Tibial artery (tissue), 4 donors: ENCODE measurements around the gene CDK5RAP2.

Experiments used
- DNase-seq, 2 donors: peaks; one replicate each; pipeline ENCODE4 v3.0.0-alpha.2; 2019
- H3K27ac ChIP-seq, 2 donors: fragments of 200-600 bp; sonication (generic) in 1 of 2; 1 replicate in 1 of 2; 2 replicates in 1 of 2; pipeline ENCODE4 v1.5.1; 2018 to 2019; ENCODE audit warnings: mild to moderate bottlenecking in 1 of 2
- H3K27me3 ChIP-seq, 2 donors: fragments of 200-600 bp; sonication (generic) in 1 of 2; one replicate each; pipeline versions ENCODE4 v1.5.1 to v1.6.0; 2016 to 2019
- H3K36me3 ChIP-seq, 3 donors: fragments of 200-600 bp; sonication (generic) in 2 of 3; one replicate each; pipeline ENCODE4 v1.5.1; 2016 to 2019; ENCODE audit warnings: mild to moderate bottlenecking in 2 of 3
- H3K4me1 ChIP-seq, 4 donors: fragments of 200-600 bp; sonication (generic) in 2 of 4; 1 replicate in 3 of 4; 2 replicates in 1 of 4; pipeline ENCODE4 v1.5.1; 2016 to 2019
- H3K4me3 ChIP-seq, 2 donors: fragments of 200-600 bp; sonication (generic) in 1 of 2; 1 replicate in 1 of 2; 2 replicates in 1 of 2; pipeline ENCODE4 v1.5.1; 2018 to 2019; ENCODE audit warnings: mild to moderate bottlenecking in 2 of 2
- H3K9me3 ChIP-seq, 3 donors: fragments of 200-600 bp; sonication (generic) in 1 of 3; one replicate each; pipeline ENCODE4 v1.5.1; 2016 to 2019
- intact Hi-C: fragments of 100-400 bp; cut with DNase I; formaldehyde crosslinking; loops from one replicate; pipeline ENCODE4 v1.15.0; 2023; ENCODE audit warnings: low total_unique reads
- TF ChIP-seq, protein P1 (sequence below), 2 experiments: fragments of 200-600 bp in 1 of 2; fragments of 450-650 bp in 1 of 2; IDR thresholded peaks; one replicate each; pipeline ENCODE4 v1.5.1; 2017 to 2019; ENCODE audit warnings: antibody characterized with exemption in 2 of 2, mild to moderate bottlenecking in 1 of 2, moderate library complexity in 1 of 2

CDK5RAP2 gene

DNA sequence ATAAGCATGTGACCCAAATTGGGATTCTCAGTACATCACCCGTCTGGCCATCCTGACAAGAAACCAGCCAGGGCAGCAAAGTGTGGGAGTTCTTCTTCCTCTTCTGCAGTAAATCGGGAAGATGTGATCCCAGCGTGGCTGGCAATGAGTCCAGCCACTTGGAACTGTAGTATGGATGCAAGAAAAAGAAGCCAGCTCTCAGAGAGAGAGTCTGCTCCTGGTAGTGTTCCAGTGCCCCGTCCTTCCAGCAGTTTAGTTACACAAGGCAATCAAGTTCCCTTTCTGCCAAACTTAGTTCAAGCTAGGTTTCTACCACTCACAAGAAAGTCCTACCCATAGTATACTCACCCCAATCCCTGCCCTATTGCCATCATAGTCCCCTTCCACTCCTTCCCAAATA lies 65.6 kb downstream of the CDK5RAP2 start:
- peaks cover 53 to 87% (median 59%) of the 10 kb centered on the region in 3 donors for H3K36me3 ChIP-seq
- TF ChIP-seq, protein P1, sequence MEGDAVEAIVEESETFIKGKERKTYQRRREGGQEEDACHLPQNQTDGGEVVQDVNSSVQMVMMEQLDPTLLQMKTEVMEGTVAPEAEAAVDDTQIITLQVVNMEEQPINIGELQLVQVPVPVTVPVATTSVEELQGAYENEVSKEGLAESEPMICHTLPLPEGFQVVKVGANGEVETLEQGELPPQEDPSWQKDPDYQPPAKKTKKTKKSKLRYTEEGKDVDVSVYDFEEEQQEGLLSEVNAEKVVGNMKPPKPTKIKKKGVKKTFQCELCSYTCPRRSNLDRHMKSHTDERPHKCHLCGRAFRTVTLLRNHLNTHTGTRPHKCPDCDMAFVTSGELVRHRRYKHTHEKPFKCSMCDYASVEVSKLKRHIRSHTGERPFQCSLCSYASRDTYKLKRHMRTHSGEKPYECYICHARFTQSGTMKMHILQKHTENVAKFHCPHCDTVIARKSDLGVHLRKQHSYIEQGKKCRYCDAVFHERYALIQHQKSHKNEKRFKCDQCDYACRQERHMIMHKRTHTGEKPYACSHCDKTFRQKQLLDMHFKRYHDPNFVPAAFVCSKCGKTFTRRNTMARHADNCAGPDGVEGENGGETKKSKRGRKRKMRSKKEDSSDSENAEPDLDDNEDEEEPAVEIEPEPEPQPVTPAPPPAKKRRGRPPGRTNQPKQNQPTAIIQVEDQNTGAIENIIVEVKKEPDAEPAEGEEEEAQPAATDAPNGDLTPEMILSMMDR (IDR thresholded peaks at IDR 0.05), result no peak
- intact Hi-C loops, result no loop called here
- H3K4me1 ChIP-seq, result no peaks in the 10 kb centered on the region
- no peaks in the 10 kb centered on the region for H3K27me3 ChIP-seq
- no peak overlapping the region for H3K4me3 ChIP-seq
- peaks cover 0 to 11% (median 0%) of the 10 kb centered on the region in 3 donors for H3K9me3 ChIP-seq
- DNase-seq, result no peak
- no peak overlapping the region for H3K27ac ChIP-seq

DNA sequence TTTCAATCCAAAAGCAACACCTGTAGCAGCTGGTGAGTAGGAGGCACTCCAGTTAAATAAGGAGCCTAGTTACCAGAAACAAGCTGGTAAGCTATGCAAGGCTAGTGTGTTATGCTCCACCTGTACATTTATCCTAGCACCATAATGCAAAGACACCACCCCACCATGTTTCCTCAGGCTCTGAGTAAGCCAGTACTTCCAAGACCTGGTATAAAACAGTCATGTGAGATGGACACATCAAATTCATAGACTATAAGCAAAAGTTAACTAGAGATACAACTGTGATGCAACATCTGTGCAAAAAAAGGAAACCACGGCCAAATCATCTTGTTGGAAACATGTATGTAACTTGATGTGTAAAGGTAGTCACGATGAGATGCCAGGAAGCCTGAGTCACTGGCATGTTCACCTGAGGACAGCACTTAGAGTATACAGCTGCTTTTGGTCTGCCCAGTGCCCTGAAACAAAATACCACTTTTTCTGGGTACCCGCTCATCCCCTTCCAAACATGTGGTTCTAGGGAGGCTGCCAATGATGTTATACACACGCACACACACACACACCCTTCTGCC lies 66.1 kb downstream of the CDK5RAP2 start:
- peaks cover 53 to 92% (median 59%) of the 10 kb centered on the region in 3 donors for H3K36me3 ChIP-seq
- TF ChIP-seq, protein P1 (IDR thresholded peaks at IDR 0.05), result no peak
- no peak for DNase-seq
- no peaks in the 10 kb centered on the region for H3K27me3 ChIP-seq
- H3K4me3 ChIP-seq, result no peak overlapping the region
- intact Hi-C loops, result no loop called here
- H3K4me1 ChIP-seq, result no peaks in the 10 kb centered on the region
- peaks cover 0 to 11% (median 0%) of the 10 kb centered on the region in 3 donors for H3K9me3 ChIP-seq
- H3K27ac ChIP-seq, result no peak overlapping the region

DNA sequence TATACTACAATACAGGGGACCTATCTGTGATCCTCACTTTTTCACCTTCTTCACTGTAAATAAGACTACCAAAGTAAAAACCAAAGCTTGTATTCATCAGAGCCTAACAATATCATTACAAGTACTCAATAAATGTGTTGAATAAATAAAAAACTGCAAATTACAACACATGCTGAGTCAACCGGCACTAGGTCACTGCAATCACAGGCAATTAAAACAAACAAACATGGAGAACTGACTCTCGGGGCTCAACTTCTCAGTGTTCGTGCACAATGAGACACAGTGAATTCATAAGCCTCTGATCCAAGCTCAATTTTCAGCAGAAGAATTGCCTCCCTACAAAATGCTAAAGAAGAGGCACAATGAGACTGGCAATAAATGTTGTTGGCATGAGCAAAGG lies 69.2 kb downstream of the CDK5RAP2 start:
- peaks cover 0 to 11% (median 0%) of the 10 kb centered on the region in 3 donors for H3K9me3 ChIP-seq
- H3K4me3 ChIP-seq, result no peak overlapping the region
- peaks cover 66 to 90% (median 67%) of the 10 kb centered on the region in 3 donors for H3K36me3 ChIP-seq
- H3K27me3 ChIP-seq, result no peaks in the 10 kb centered on the region
- TF ChIP-seq, protein P1 (IDR thresholded peaks at IDR 0.05), result no peak
- intact Hi-C loops, result no loop called here
- DNase-seq, result no peak
- H3K27ac ChIP-seq, result no peak overlapping the region
- no peaks in the 10 kb centered on the region for H3K4me1 ChIP-seq

DNA sequence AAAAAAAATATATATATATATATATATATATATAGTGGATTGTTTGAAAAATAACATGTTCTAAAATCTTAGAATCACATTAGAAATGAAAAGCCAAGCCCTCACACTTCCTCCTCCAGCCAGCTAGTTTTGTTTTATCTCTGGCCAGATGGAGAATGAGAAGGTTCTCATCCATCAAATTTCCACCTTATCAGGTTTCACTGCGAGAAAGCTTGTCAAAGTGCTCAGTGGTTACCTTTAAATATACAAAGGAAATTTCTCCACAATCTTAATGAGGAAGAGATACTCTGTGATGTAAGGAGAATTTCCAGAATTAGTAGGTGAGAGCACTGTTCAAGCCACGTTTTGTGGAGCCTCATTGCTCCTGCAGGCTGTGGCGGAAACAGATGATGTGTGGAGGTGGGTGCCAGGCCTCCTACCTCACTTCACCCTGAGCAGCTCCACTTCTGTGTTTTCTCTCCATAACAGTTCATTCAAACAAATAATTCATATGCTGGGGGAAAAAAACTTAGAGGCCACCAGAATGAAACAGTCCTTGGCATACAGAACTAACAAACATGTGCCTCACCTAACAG lies 71.9 kb downstream of the CDK5RAP2 start:
- no peaks in the 10 kb centered on the region for H3K4me1 ChIP-seq
- H3K9me3 ChIP-seq, result peaks cover 0 to 11% (median 0%) of the 10 kb centered on the region in 3 donors
- DNase-seq, result no peak
- no peak overlapping the region for H3K4me3 ChIP-seq
- no peak overlapping the region for H3K27ac ChIP-seq
- intact Hi-C loops, result no loop called here
- TF ChIP-seq, protein P1 (IDR thresholded peaks at IDR 0.05), result no peak
- no peaks in the 10 kb centered on the region for H3K27me3 ChIP-seq
- H3K36me3 ChIP-seq, result peaks cover 49 to 76% (median 63%) of the 10 kb centered on the region in 3 donors

DNA sequence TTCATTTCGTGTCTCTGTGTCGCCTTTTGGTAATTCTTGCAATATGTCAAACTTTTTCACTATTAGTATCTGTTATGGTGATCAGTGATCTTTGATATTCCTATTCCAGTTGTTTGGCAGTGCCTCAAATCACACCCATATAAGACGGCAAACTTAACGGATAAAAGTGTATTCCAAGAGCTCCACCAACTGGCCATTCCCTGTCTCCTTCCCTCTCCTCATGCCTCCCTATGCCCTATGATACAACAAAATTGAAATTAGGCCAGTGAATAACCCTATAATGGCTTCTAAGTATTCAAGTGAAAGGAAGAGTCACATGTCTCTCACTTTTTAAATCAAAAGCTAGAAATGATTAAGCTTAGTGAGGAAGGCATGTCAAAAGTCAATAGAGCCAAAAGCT lies 74.8 kb downstream of the CDK5RAP2 start:
- Histone ChIP-seq H3K27ac (no peak overlapping the region), H3K27me3 (no peaks in the 10 kb centered on the region), H3K9me3 (no peaks in the 10 kb centered on the region), H3K4me3 (no peak overlapping the region), H3K36me3 (peaks cover 27 to 64% (median 52%) of the 10 kb centered on the region in 3 donors), H3K4me1 (no peaks in the 10 kb centered on the region)
- no peak for DNase-seq
- TF ChIP-seq, protein P1 (IDR thresholded peaks at IDR 0.05), result no peak
- intact Hi-C loops, result no loop called here
